ENCODE data around the gene SHB. TPM values are rescaled to one million over a fixed set of nuclear protein-coding genes. Genes with fewer than 3 reads are reported as not detected.
A peak's percentile ranks its signal among the peaks of the same experiment; 100 is the strongest.

The SHB gene
- total and polyA plus RNA-seq, 2 donors from 2014 or later: 16.4 to 39.8 TPM

GRCh38 chr9:38057416-38058195 lies 11.4 kb downstream of the SHB start:
- Histone ChIP-seq H3K4me1 (ENCODE audit: control insufficient read depth in 2 of 3, insufficient read depth in 2 of 3, low read depth in 1 of 3, low read length in 3 of 3) (peaks cover 0 to 47% (median 45%) of the 10 kb centered on the region in 3 donors), H3K36me3 (ENCODE audit: control insufficient read depth in 2 of 3, insufficient read depth in 3 of 3, low read length in 3 of 3) (no peaks in the 10 kb centered on the region), H3K9ac (ENCODE audit: low read length in 3 of 3) (peak overlapping the region in 1 of 3 donors; percentile 34), H3K27me3 (ENCODE audit: control insufficient read depth, insufficient read depth, low read length) (no peaks in the 10 kb centered on the region), H3K9me3 (ENCODE audit: control insufficient read depth in 2 of 3, insufficient read depth in 1 of 3, low read length in 3 of 3) (no peaks in the 10 kb centered on the region), H3K4me3 (ENCODE audit: low read length in 3 of 3) (no peak overlapping the region), H3K27ac (ENCODE audit: low read depth in 2 of 2, low read length in 2 of 2) (peak overlapping the region; percentile 43 to 47)
- no peak for FAIRE-seq
- intact Hi-C loops (cut with DNase I): no loop called here
- no peak for TF ChIP-seq CTCF (IDR thresholded peaks at IDR 0.05; ENCODE audit: borderline replicate concordance, extremely low read depth, insufficient read depth)
- peak in 2 of 5 donors; percentile 46 to 75 for DNase-seq

- H3K36me3 ChIP-seq (ENCODE audit: control insufficient read depth in 2 of 3, insufficient read depth in 3 of 3, low read length in 3 of 3): no peaks in the 10 kb centered on the region
- FAIRE-seq: no peak
- H3K4me1 ChIP-seq (ENCODE audit: control insufficient read depth in 2 of 3, insufficient read depth in 2 of 3, low read depth in 1 of 3, low read length in 3 of 3): peaks cover 0 to 37% (median 31%) of the 10 kb centered on the region in 3 donors
- no peaks in the 10 kb centered on the region for H3K9me3 ChIP-seq (ENCODE audit: control insufficient read depth in 2 of 3, insufficient read depth in 1 of 3, low read length in 3 of 3)
- intact Hi-C loops (cut with DNase I): no loop called here
- H3K9ac ChIP-seq (ENCODE audit: low read length in 3 of 3): no peak overlapping the region
- no peak overlapping the region for H3K27ac ChIP-seq (ENCODE audit: low read depth in 2 of 2, low read length in 2 of 2)
- no peak for DNase-seq
- no peak overlapping the region for H3K4me3 ChIP-seq (ENCODE audit: low read length in 3 of 3)
- TF ChIP-seq CTCF (IDR thresholded peaks at IDR 0.05; ENCODE audit: borderline replicate concordance, extremely low read depth, insufficient read depth): no peak
- no peaks in the 10 kb centered on the region for H3K27me3 ChIP-seq (ENCODE audit: control insufficient read depth, insufficient read depth, low read length)
These were observed 14.4 kb downstream of the SHB start for GRCh38 chr9:38054653-38055052.

GRCh38 chr9:38053697-38054461 lies 15.1 kb downstream of the SHB start:
- DNase-seq: peak in 1 of 5 donors; percentile 42
- Histone ChIP-seq H3K27me3 (ENCODE audit: control insufficient read depth, insufficient read depth, low read length) (no peaks in the 10 kb centered on the region), H3K36me3 (ENCODE audit: control insufficient read depth in 2 of 3, insufficient read depth in 3 of 3, low read length in 3 of 3) (no peaks in the 10 kb centered on the region), H3K9ac (ENCODE audit: low read length in 3 of 3) (no peak overlapping the region), H3K4me3 (ENCODE audit: low read length in 3 of 3) (no peak overlapping the region), H3K4me1 (ENCODE audit: control insufficient read depth in 2 of 3, insufficient read depth in 2 of 3, low read depth in 1 of 3, low read length in 3 of 3) (peaks cover 0 to 36% (median 29%) of the 10 kb centered on the region in 3 donors), H3K27ac (ENCODE audit: low read depth in 2 of 2, low read length in 2 of 2) (no peak overlapping the region), H3K9me3 (ENCODE audit: control insufficient read depth in 2 of 3, insufficient read depth in 1 of 3, low read length in 3 of 3) (no peaks in the 10 kb centered on the region)
- intact Hi-C loops (cut with DNase I): no loop called here
- TF ChIP-seq CTCF (IDR thresholded peaks at IDR 0.05; ENCODE audit: borderline replicate concordance, extremely low read depth, insufficient read depth): no peak
- FAIRE-seq: no peak
